ENCODE data around the gene ASB1.

ASB1 gene

DNA sequence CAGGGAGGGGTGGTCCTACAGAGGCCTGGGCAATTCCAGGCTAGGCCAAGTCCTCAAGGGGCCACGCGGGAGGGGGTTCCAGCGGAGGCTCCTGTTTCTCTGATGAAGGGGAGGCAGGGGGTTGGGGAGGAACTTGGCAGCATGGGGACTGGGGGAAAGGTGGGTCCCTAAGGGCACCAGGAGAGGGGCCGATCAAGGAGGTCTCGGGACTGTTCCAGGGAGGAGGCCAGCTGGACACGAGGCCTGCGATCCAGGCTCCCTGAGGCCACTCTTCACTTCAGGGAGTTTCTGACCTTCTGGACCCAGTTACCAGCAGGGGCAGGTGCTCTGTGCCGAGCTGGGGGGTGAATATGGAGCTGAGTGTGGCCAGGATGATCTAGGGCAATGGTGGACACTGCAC lies 71.5 kb downstream of the ASB1 start:
- no peak for FAIRE-seq

DNA sequence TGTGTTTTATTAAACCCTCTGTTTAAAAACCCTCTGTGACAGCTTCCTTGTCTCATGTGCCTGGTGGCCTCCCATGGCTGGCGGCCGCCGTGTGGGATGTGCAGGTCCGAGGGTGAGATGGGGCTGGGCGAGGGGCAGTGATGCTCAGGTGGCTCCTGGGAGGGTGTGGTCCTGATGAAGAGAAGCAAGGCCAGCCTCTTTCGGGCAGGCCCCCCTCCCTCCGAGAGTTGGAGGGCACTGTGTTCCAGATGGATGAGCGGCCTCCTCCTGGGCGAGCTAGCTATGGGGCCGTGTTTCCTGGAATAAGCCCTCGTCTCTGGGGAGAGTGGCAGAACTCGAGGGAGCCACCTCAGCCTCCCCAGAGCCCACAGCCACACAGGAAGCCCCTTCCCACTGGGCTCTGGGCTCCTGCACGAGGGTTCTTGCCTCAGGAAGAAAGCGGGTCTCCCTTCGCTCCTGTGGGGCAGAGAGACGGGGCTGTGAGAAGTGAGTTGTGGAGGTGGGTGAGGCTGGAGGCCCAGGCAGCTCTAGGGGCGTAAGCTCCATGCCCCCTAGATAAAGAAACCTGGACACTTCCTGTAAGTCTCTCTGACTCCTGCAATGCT lies 72.1 kb downstream of the ASB1 start:
- no peak for FAIRE-seq

DNA sequence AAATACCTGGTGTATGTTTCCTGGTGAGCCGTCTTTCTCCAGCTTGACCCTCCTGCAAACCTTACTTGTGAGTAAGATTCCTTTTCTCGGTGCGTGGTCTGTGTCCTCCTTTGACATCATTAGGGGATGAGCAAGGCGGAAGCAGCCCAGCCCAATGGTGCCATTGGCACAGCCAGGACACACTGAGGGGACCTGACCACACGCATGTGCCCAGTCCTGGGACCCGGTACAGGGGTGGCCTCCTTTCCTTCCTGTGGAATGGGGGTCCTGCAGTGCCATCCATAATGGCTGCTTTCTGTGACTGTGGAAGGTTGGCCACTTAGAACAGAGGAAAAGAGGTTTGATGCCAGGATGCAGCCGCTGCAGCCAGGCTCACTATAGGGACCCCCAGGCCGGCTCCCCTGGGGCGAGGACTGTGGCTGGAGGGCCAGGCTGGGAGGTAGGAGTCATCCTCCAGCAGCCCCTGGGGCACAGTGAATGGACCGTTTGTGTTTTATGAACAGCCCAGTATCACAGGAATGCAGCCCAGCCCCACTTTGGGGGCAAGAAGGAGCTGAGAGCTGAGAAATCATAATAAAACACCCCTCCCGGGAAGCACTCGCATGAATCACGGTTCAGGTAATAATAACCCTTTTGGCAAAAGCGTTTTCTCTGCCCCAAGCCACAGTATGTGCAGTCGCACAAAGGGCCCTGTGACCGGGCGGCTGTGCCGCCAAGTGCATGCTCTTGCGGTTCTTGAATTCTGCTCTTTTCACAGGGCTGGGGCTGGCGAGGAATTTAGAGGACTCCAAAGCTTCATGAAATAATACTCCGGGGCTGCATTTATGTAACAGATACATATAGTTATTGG lies 73.2 kb downstream of the ASB1 start:
- no peak for FAIRE-seq

DNA sequence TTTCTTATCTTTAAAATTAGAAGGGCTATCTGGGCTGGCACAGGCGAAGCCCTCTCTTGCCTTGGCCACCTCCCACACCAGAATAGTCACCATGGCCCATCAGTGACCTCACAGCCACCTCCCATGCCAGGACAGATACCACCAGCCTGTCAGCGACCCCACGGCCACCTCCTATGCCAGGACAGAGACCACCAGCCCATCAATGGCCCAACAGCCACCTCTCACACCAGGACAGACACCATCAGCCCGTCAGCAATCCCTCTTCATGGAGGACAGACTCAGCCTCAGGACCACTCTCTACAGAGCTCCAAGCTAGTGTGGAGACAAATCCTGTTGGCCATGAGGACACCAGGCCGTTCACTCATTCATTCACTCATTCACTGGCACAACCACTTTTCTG lies 74.6 kb downstream of the ASB1 start:
- FAIRE-seq = no peak
